ENCODE data around the gene VENTX.
A peak's percentile ranks its signal among the peaks of the same experiment; 100 is the strongest.

The VENTX gene

GRCh38 chr10:133271521-133272300 lies 34.1 kb downstream of the VENTX start:
- DNase-seq (ENCODE audit: low read depth in 3 of 3) = no peak

- no peak for DNase-seq (ENCODE audit: low read depth in 3 of 3)
Observed at GRCh38 chr10:133272301-133272963, 34.8 kb downstream of the VENTX start.

- no peak for DNase-seq (ENCODE audit: low read depth in 3 of 3)
Observed at GRCh38 chr10:133272964-133273420, 35.3 kb downstream of the VENTX start.

GRCh38 chr10:133273534-133274143 lies 36.0 kb downstream of the VENTX start:
- no peak for DNase-seq (ENCODE audit: low read depth in 3 of 3)

DNA sequence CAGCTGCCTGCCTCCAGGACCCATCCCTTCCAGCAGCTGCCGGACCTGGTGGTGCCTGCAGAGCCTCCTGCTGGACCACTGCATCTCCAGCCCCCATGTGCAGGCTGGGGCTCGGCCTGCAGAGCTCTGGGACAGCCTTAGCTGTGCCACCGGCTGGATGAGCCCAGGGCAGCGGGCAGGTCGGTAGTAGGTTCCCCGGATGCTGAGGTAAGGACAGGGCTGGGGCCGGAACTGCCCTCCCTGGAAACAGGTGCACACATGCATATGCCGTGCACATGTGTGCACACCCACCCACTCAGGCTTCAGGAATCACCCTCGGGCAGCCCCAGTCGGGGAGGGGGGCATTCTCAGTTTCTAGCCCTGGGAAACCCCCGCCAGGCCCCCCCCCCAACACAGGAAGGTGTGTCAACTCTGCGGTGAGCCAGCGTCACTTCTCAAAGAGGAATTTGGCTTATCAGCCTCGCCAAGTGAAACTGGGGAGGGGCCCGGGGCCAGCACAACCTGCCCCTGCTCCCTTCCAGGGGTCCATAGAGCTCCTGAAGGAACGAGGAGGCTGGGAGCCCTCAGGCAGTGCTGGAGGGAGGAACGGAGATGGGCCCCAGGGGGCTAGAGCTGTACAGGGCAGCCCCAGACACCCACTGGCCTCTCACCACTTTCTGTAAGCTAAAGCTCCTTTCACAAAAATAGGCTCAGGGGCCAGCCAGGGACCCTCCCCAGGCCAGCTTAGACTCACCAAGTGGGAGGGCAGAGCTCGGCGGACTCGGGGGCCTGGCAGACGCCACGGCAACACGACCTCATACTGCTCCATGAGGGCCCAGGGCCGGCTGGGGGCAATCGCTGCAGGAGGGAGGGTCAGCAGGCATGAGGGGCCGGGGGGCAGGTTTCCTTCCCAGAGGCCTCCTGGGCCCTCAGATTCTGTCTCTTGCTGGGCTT lies 37.4 kb downstream of the VENTX start:
- peak; percentile 66 to 78 (median 75) for DNase-seq (ENCODE audit: low read depth in 3 of 3)

GRCh38 chr10:133275684-133276092 lies 38.0 kb downstream of the VENTX start:
- peak in 1 of 3 donors; percentile 27 for DNase-seq (ENCODE audit: low read depth in 3 of 3)

DNA sequence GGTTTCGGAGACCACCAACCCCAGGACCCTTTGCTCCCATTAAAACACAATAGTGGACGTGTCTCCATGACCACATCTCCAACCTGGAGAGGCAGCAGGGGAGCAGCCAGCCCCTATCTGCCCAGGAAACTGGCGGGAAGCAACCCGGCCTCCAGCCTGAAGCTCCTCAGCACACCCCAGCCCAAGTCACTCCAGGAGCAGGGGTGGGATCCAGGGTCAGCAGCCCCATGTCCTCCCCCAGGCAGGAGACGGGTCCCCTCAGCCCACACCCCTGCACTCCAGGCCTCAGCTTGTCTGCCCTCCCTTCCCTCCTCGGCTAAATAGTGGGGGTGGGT lies 38.4 kb downstream of the VENTX start:
- DNase-seq (ENCODE audit: low read depth in 3 of 3) = peak in 1 of 3 donors; percentile 17

DNA sequence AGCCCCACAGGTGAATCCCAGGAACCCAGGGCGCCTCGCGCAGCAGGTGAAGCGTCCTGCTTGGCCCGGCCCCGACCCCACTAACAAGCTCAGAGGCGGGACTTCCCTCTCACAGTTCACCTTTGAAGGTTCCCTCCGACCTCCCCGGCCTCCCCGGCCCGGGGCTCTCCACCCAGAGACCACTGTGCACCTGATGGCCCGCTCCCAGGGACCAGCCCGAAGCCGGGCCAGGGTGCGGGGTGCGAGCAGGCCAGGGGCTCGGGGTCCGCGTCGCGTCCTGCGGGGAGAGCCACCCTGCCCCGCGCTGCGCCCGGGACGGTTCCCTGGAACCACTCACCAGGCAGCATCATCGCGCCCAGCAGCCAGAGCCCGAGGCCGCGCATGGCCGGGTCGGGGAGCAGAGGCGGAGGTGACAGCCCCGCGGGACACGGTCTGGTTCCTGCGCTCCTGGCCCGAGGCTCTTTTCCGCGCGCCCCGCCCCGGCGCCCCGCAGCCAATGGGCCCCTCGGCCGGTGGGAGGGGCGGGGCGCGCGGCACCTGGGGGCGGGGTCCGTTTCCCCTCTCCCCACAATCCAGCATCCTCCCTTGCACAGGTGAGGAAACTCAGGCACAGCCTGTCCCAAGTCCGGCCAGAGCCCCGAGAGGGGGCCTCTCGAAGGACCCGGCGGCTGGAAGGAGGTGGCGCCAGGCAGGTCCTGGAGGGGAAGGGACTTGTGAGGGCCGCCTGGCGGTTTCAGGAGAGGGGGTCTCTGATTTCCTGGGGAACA lies 39.0 kb downstream of the VENTX start, which contains the start of gene ADAM8:
Gene ADAM8, minus strand, starts transcription at position 434 of the 767 bp plus-strand sequence. Its CDS starts 51 bp downstream, at position 383.
- peak; percentile 46 to 74 (median 47) for DNase-seq (ENCODE audit: low read depth in 3 of 3)

- DNase-seq (ENCODE audit: low read depth in 3 of 3) = no peak
Observed at GRCh38 chr10:133277277-133277992, 39.8 kb downstream of the VENTX start.

- DNase-seq (ENCODE audit: low read depth in 3 of 3) = no peak
Observed at GRCh38 chr10:133277993-133278576, 40.4 kb downstream of the VENTX start.

GRCh38 chr10:133278577-133279265 lies 41.1 kb downstream of the VENTX start:
- DNase-seq (ENCODE audit: low read depth in 3 of 3) = peak in 1 of 3 donors; percentile 23

GRCh38 chr10:133279326-133280226 lies 41.9 kb downstream of the VENTX start:
- no peak for DNase-seq (ENCODE audit: low read depth in 3 of 3)

DNA sequence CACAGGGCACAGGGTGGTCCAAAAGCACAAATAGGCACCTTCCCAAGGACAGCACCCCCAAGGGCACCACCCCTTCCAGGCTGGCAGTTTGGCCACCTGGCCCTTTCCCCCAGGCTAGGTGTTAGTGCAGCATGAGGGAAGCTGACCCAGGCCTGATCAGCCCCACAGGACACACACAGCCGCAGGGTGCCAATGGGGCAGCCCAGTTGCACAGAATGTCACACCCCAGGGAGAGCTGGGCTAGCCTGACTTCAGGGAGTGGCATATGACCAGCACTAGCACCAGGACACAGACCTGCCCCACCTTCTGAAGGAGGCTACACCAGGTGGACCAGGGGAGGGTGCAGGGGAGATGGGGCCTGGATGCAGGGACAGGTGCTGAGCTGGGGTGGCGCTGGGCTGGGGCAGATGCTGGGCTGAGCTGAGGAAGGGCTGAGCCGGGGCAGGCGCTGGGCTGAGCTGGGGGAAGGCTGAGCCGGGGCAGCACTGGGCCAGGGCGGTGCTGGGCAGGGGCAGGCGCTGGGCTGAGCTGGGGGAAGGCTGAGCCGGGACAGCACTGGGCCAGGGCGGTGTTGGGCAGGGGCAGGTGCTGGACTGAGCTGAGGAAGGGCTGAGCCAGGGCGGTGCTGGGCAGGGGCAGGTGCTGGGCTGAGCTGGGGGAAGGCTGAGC lies 42.9 kb downstream of the VENTX start:
- DNase-seq (ENCODE audit: low read depth in 3 of 3) = no peak

DNA sequence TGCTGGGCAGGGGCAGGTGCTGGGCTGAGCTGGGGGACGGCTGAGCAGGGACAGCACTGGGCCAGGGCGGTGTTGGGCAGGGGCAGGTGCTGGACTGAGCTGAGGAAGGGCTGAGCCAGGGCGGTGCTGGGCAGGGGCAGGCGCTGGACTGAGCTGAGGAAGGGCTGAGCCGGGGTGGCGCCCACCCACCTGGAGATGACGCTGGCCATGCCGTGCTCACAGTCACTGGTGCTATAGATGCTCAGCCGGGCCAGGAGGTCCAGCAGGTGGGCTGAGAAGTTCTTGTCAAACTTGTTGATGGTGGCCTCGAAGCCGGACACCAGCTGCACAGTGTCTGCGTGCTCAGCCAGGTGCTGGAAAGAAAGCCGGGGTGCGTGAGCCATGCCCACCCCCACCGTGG lies 43.4 kb downstream of the VENTX start:
- DNase-seq (ENCODE audit: low read depth in 3 of 3) = no peak

GRCh38 chr10:133281628-133282372 lies 44.1 kb downstream of the VENTX start:
- no peak for DNase-seq (ENCODE audit: low read depth in 3 of 3)

DNA sequence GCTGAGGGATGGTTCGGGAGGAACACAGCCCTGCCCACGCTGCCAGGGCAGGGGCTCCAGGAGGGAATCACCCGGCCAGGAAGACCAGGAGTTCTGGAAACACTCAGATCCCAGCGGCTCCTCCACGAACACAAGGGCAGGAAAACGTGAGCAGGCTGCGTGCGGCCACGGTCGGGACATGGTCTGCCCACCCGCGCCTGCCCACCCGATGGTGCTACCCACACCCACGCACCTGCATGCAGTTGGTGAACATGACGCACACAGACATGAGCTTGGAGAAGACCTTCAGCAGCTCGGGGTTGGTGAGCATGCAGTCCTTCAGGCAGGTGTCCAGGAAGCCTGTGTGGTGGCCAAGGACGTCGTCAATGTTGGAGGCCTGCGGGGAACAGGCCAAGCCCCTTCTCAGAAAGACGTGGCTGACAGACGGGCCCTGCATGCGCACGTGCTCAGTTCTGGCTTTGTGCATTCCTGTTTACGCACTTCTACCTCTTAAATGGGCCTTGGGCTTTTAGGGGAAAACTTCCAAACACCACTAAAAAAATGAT lies 45.3 kb downstream of the VENTX start:
- no peak for DNase-seq (ENCODE audit: low read depth in 3 of 3)

All from stimulated activated CD4-positive, alpha-beta T cell treated with anti-CD3 and anti-CD28 coated beads, TNF-alpha, amount 100 ng/mL, for 48 hours (primary cell).